CD4-positive, alpha-beta T cell (primary cell): ENCODE results near the gene PM20D1. TPM values are rescaled to one million over a fixed set of nuclear protein-coding genes. Genes with fewer than 3 reads are reported as not detected.
"Not testable (repeated sequence)": the region's sequence is repeated elsewhere in the genome, so short reads cannot be mapped to it uniquely, and the experiment has no call there.

Experiments
- ATAC-seq: fragments of 200-7000 bp; cut with Tn5 transposase; one replicate; pipeline ENCODE4 v1.10.0; 2022; ENCODE audit warnings: mild to moderate bottlenecking; ENCODE audit not compliant: poor library complexity
- CTCF ChIA-PET: fragments of 350-600 bp; sonication (Branson Sonifier 250); formaldehyde crosslinking; loops from one replicate; lab custom pipeline; 2021; ENCODE audit warnings: antibody characterized with exemption, inconsistent platforms; lab: Charles Lee
- POLR2A ChIA-PET: fragments of 350-600 bp; sonication (Branson Sonifier 250); formaldehyde crosslinking; loops from one replicate; lab custom pipeline; 2021; ENCODE audit warnings: antibody characterized with exemption, inconsistent platforms; lab: Charles Lee
- DNase-seq, 14 experiments: peaks; one replicate each; pipeline ENCODE4 v3.0.0-alpha.2; 2013 to 2020; ENCODE audit warnings: mixed read lengths in 2 of 14
- H3K27ac ChIP-seq, 2 donors: one replicate each; pipeline versions ENCODE4 v1.5.1 to v1.7.0; 2013; ENCODE audit warnings: low read length in 2 of 2, low read depth in 1 of 2, mild to moderate bottlenecking in 1 of 2
- H3K27me3 ChIP-seq, 2 experiments: 1 replicate in 1 of 2; 2 replicates in 1 of 2; pipeline versions ENCODE4 v1.6.1 to v1.7.0; 2013; ENCODE audit warnings: low read length in 2 of 2, control low read depth in 1 of 2, mild to moderate bottlenecking in 1 of 2, moderate library complexity in 1 of 2; ENCODE audit not compliant: insufficient read depth in 2 of 2, control insufficient read depth in 1 of 2
- H3K36me3 ChIP-seq: one replicate; pipeline ENCODE4 v1.6.1; 2013; ENCODE audit warnings: low read length, control low read depth; ENCODE audit not compliant: insufficient read depth
- H3K4me1 ChIP-seq: one replicate; pipeline ENCODE4 v1.6.1; 2013; ENCODE audit warnings: low read length, control low read depth; ENCODE audit not compliant: insufficient read depth
- H3K4me3 ChIP-seq: one replicate; pipeline ENCODE4 v1.5.1; 2013; ENCODE audit warnings: mild to moderate bottlenecking, low read length, moderate library complexity
- H3K9me3 ChIP-seq, 2 experiments: 1 replicate in 1 of 2; 2 replicates in 1 of 2; pipeline versions ENCODE4 v1.6.1 to v1.7.0; 2013; ENCODE audit warnings: low read length in 2 of 2, mild to moderate bottlenecking in 2 of 2, control low read depth in 1 of 2, moderate library complexity in 1 of 2; ENCODE audit not compliant: control insufficient read depth in 1 of 2, insufficient read depth in 1 of 2
- H3K27ac Mint-ChIP-seq: one replicate; pipeline ENCODE4 v1.8.0; 2020; ENCODE audit warnings: mixed read lengths
- H3K27me3 Mint-ChIP-seq: one replicate; pipeline ENCODE4 v1.8.0; 2021; ENCODE audit warnings: mixed read lengths
- H3K36me3 Mint-ChIP-seq: one replicate; pipeline ENCODE4 v1.8.0; 2021; ENCODE audit warnings: low read depth, mixed read lengths
- H3K4me1 Mint-ChIP-seq: one replicate; pipeline ENCODE4 v1.8.0; 2021; ENCODE audit warnings: low read depth, mixed read lengths
- H3K4me3 Mint-ChIP-seq: one replicate; pipeline ENCODE4 v1.8.0; 2020; ENCODE audit warnings: mild to moderate bottlenecking, mixed read lengths
- H3K9me3 Mint-ChIP-seq: one replicate; pipeline ENCODE4 v1.8.0; 2020; ENCODE audit warnings: mixed read lengths
- CTCF ChIP-seq: fragments of 200-600 bp; IDR thresholded peaks from one replicate; pipeline ENCODE4 v1.8.0; 2022; ENCODE audit warnings: antibody characterized with exemption, mild to moderate bottlenecking
- intact Hi-C, 2 experiments: fragments of 100-400 bp; cut with DNase I in 1 of 2; cut with micrococcal nuclease in 1 of 2; formaldehyde crosslinking; loops; one replicate each; pipeline versions ENCODE4 v1.15.1 to v1.9.0; 2023 to 2025; cut with DNase I, micrococcal nuclease
- total RNA-seq, 174 experiments: library from RNA in 2 of 174; stranded (reverse) in 2 of 174; gene quantifications; one replicate each; pipeline ENCODE4 v1.2.3 and lab custom pipeline; 2021 to 2026

PM20D1 gene
- total RNA-seq, 2 experiments from 2014 or later: 1.2 to 1.4 TPM

GRCh38 chr1:205824180-205824579, 25.8 kb downstream of the PM20D1 start:
- no peak for TF ChIP-seq CTCF
- POLR2A ChIA-PET: interaction anchor here (1.7 kb wide), 1 partner anchor 26 kb away, joined by 6 read pairs; the partner anchor contains the start of gene PM20D1
- H3K4me3 ChIP-seq: no peak overlapping the region
- Mint-ChIP-seq H3K4me1 (peaks cover 13% of the 10 kb centered on the region), H3K9me3 (no peaks in the 10 kb centered on the region), H3K27ac (no peak overlapping the region), H3K36me3 (peaks cover 12% of the 10 kb centered on the region), H3K4me3 (no peak overlapping the region), H3K27me3 (no peaks in the 10 kb centered on the region)
- H3K36me3 ChIP-seq: no peaks in the 10 kb centered on the region
- H3K27me3 ChIP-seq: no peaks in the 10 kb centered on the region
- CTCF ChIA-PET: interaction anchor here (1.0 kb wide), 1 partner anchor 153 kb away, joined by 3 read pairs; no protein-coding TSS in a partner anchor
- H3K4me1 ChIP-seq: peaks cover 5% of the 10 kb centered on the region
- DNase-seq: peak in 1 of 14 experiments; percentile 23
- no peak overlapping the region for H3K27ac ChIP-seq
- no peak for ATAC-seq
- intact Hi-C loops: no loop called here
- no peaks in the 10 kb centered on the region for H3K9me3 ChIP-seq

- H3K27me3 ChIP-seq, H3K27me3 Mint-ChIP-seq, CTCF ChIA-PET, intact Hi-C loops, ATAC-seq, H3K9me3 Mint-ChIP-seq, H3K4me3 ChIP-seq, H3K4me1 ChIP-seq, H3K36me3 ChIP-seq, H3K27ac ChIP-seq, H3K9me3 ChIP-seq, H3K4me3 Mint-ChIP-seq, H3K27ac Mint-ChIP-seq: not testable (repeated sequence)
- peaks cover 13% of the 10 kb centered on the region for H3K4me1 Mint-ChIP-seq
- peak in 1 of 14 experiments; percentile 20 for DNase-seq
- H3K36me3 Mint-ChIP-seq: peaks cover 12% of the 10 kb centered on the region
- POLR2A ChIA-PET: interaction anchor here (0.7 kb wide), 1 partner anchor 192 kb away, joined by 4 read pairs; no protein-coding TSS in a partner anchor
These were observed 26.7 kb downstream of the PM20D1 start for GRCh38 chr1:205823260-205823659.

- no peak for ATAC-seq
- POLR2A ChIA-PET: no interaction called here
- Histone ChIP-seq H3K4me1 (peaks cover 5% of the 10 kb centered on the region), H3K9me3 (no peaks in the 10 kb centered on the region), H3K36me3 (no peaks in the 10 kb centered on the region), H3K27me3 (no peaks in the 10 kb centered on the region), H3K4me3 (no peak overlapping the region), H3K27ac (no peak overlapping the region)
- H3K27me3 Mint-ChIP-seq: no peaks in the 10 kb centered on the region
- no peak overlapping the region for H3K4me3 Mint-ChIP-seq
- no peak for DNase-seq
- no peaks in the 10 kb centered on the region for H3K9me3 Mint-ChIP-seq
- no peak overlapping the region for H3K27ac Mint-ChIP-seq
- peaks cover 13% of the 10 kb centered on the region for H3K4me1 Mint-ChIP-seq
- no peak for TF ChIP-seq CTCF
- CTCF ChIA-PET: no interaction called here
- H3K36me3 Mint-ChIP-seq: peaks cover 6% of the 10 kb centered on the region
- intact Hi-C loops: no loop called here
These were observed 27.5 kb downstream of the PM20D1 start for GRCh38 chr1:205822397-205822796.

GRCh38 chr1:205817988-205818387, 31.9 kb downstream of the PM20D1 start:
- Mint-ChIP-seq H3K27me3 (no peaks in the 10 kb centered on the region), H3K9me3 (no peaks in the 10 kb centered on the region), H3K4me1 (peaks cover 15% of the 10 kb centered on the region), H3K27ac (no peak overlapping the region), H3K4me3 (no peak overlapping the region), H3K36me3 (peaks cover 8% of the 10 kb centered on the region)
- no peaks in the 10 kb centered on the region for H3K27me3 ChIP-seq
- no peak for DNase-seq
- CTCF ChIA-PET: no interaction called here
- no peak overlapping the region for H3K27ac ChIP-seq
- H3K4me1 ChIP-seq: peaks cover 10% of the 10 kb centered on the region
- no peak overlapping the region for H3K4me3 ChIP-seq
- no peak for ATAC-seq
- no peaks in the 10 kb centered on the region for H3K36me3 ChIP-seq
- intact Hi-C loops: no loop called here
- TF ChIP-seq CTCF: no peak
- POLR2A ChIA-PET: no interaction called here
- H3K9me3 ChIP-seq: no peaks in the 10 kb centered on the region
